HG03342 (cell line): ENCODE data around the gene FBXL7.

Experiments used
- ATAC-seq: cut with Tn5 transposase; IDR thresholded peaks from one replicate; pipeline ENCODE4 v1.9.1; 2021; ENCODE audit warnings: mild to moderate bottlenecking, moderate library complexity; ENCODE audit not compliant: unreplicated experiment

FBXL7 gene

GRCh38 chr5:15646371-15646770 lies 146.4 kb downstream of the FBXL7 start:
- ATAC-seq, result no peak

GRCh38 chr5:15647251-15647650 lies 147.3 kb downstream of the FBXL7 start:
- ATAC-seq, result no peak

GRCh38 chr5:15650266-15650665 lies 150.3 kb downstream of the FBXL7 start:
- no peak for ATAC-seq

GRCh38 chr5:15654779-15655178 lies 154.8 kb downstream of the FBXL7 start:
- no peak for ATAC-seq

- no peak for ATAC-seq
These were observed 155.7 kb downstream of the FBXL7 start for GRCh38 chr5:15655683-15656082.

DNA sequence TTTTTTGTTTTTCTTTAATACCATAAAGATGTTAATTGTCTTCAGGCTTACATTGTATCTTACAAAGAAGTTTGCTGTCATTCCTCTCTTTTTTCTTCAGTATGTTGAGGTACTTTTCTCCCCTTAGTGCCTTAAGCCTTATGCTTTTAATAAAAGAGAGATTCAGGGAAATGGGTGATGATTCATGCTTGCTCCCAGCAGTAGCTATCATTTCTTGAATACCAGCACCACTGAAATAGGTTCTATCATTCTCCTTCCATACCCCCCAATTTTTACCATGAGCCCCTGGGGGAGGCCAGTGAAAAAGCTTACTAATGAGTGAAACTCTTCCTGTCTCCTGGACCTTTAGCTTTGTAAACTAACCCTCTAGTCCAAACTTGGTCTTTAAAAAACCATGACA lies 165.0 kb downstream of the FBXL7 start:
- no peak for ATAC-seq

GRCh38 chr5:15669826-15670225 lies 169.8 kb downstream of the FBXL7 start:
- no peak for ATAC-seq

DNA sequence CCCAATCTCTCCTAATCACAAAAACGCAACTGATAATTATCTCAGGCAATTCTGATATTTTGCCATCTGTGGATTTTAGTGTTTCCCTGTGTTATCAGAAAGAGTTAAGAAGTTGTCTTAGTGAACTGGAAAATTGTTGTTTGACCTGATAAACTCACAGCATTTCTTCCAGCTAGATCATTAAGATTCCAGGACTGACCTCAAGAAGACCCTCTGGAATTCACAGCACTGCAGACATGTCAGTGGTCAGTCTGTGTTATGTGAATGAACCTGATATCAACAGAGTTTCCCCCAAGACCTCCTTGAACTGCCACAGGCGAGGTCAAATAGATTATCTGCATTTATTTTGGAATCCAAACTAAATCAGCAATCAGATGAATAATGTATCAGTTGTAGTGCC lies 174.7 kb downstream of the FBXL7 start:
- ATAC-seq, result no peak

DNA sequence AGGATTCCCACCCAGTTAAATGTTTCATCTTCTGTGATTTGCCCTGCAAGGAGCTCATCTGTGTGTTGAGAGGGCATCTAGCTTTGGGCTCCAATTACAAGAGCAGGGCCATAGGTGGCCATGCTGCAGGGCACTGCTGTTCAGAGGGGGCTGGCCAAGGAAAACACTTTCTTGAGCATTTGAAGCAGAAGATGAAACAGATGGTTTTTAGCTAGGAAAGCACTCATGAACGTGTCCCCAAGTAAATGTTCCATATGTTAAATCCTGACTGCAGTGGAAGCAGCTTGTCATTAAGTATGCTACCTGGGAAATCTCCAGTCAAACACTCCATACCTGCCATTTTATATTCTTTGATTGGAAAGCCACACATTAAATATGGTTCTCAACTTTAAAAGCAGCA lies 176.6 kb downstream of the FBXL7 start:
- ATAC-seq, result no peak

DNA sequence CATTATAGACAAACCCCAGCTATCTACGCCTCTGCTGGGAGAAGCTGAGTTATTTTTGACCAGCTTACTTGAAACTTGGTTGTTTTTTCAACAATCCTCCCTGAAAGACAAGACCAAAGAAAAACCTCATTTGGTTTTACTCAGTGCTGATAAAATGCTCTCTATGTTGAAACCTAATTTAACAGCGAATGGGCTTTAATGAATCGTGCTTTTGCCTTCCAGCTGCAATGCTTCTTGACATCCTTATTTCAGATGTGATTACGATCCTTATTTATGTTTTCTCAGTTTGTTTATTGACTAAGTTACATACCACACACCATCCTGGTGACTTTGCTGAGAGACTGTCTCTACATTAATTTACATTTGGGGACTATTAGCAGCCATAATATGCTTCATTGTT lies 179.2 kb downstream of the FBXL7 start:
- ATAC-seq, result no peak

- no peak for ATAC-seq
These were observed 180.5 kb downstream of the FBXL7 start for GRCh38 chr5:15680455-15680854.

DNA sequence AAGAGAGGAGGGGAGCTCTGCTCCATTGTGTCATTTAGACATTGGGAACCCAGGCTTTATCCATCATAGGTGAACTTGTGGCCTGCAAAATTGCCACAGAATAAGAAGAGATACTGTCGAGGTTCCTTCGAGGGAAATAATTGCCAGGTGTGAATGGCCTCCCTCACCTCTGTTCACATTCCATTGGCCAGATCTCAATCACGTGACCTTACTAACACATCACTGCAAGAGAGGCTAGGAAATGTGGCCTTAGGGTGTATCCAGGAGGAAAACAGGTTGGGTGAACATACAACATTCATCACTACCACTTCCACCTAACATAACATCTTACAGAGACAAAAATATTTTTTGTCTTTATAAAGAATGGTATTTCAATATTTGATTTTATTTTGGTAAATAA lies 182.1 kb downstream of the FBXL7 start:
- no peak for ATAC-seq

DNA sequence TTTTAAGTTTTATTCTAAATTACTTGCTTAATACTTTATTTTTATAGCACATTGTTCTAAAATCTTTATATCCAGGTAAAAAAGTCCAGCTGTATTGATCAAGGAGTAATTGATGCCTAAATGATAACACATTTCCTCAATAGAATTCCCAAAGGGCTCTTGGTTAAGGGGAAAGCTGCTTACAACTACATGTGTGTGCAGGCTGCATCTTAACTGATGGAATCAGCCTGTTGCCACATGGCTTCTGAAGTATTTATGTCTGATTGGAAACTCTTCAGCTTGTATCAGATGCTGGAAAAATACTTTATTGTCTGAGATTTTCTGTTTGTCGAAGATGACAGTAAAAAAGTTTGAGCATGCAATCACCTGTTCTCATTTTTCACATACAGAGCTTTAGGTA lies 182.6 kb downstream of the FBXL7 start:
- ATAC-seq, result no peak

DNA sequence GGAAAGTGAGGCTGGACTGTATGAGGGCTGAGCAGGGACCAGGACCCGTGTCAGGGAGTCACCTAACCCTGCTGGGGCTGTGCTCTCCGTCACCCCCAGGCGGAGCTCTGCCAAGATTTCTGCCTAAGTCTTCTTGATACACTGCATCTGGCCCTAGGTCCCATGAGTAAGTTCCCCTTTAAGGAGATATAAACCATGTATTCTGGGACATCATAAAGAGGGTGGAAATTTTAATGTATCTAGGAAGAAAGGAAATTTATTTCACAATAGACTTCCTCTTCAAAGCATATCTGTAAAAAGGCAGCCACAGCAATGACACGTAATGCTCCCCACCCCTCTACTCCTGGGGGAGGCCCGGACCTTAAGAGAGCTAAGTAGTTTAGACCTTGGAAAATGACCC lies 183.4 kb downstream of the FBXL7 start:
- no peak for ATAC-seq

DNA sequence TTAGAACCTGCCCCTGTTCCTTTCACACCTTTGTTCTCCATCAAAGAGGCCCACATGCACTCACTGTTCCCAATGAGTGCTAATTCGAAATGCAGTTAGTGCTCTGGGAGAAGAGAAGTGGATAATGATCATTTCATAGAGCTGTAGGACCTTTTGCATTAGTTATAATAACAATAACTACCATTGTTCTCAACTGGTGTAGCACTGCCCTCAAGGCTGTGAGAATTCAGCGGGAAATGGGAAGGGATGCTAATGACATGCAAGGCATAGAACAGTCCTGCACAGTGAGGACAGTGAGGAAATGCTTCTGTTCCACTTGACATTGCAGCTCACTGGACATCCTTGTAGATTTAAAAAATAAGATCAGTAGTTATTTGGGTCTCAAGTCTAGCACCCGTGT lies 187.4 kb downstream of the FBXL7 start:
- ATAC-seq, result no peak

DNA sequence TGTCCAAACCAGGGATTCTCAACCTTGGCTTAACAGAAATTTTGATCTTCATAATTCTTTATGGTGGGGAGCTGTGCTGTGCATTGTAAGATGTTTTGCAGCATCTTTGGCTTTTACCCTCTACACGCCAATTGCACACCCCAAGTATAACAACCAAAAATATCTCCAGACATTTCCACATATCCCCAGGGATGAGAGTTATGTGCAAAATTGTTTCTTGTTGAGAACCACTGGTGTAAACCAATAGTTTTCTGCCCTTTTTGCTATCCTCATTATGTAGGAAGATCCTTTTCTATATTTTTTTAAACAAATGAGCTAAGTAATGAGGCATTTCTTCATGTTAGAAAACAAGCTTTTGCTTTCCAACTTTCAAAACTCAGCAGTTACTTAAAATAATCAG lies 189.9 kb downstream of the FBXL7 start:
- ATAC-seq, result no peak

GRCh38 chr5:15690611-15691010 lies 190.6 kb downstream of the FBXL7 start:
- no peak for ATAC-seq

DNA sequence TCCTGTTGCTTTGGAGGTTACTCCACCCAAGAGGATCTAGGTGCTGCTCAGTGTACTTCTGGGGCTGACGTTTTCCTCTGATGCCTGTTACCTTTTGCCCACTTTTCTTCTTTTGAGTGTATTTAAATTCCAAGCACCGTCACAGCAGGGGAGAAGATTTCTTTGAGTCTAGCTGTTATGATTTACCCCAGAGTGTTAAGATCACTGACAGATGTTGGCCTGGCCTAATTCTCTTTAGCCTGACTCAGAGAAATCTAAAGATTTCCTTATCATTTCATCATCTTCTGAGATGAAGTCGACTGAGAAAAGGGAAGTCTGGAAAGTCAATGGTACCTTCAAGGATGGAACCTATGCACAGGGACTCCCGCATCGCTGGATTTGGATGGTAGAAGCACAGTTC lies 191.5 kb downstream of the FBXL7 start:
- no peak for ATAC-seq

DNA sequence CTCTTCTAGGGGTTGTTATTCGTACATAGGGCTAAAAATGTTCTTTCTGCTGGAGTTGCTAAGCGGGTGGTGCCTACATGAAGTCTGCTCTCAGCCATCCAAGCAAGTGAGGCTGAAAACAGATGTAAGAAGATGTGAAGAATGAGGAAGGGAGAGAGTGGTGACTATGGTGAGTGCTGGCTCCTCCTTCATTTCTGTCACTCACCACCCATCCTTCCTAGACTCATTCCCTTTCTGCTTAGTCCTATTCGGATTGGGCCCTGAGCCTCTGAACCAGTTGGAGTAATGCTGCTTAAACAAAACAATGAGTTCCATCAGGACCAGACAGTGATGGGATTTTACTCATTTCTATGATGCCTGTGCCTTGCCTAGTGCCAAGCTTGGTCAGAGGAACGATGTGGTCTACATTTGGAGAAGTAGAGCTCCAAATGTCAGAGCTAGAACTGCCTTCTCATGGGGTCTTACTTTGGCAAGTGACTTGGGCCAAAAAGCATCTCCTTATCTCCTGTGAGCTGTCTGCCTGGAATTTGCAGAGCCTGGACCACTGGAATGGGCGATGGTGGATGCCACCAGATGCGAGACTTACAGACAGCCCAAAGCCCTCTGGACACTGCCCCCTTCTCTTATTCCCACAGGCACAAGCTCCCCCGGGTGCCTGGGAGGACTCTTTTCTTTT lies 192.9 kb downstream of the FBXL7 start:
- no peak for ATAC-seq

GRCh38 chr5:15693382-15693728 lies 193.4 kb downstream of the FBXL7 start:
- no peak for ATAC-seq

- ATAC-seq, result no peak
These were observed 194.0 kb downstream of the FBXL7 start for GRCh38 chr5:15693933-15694332.

DNA sequence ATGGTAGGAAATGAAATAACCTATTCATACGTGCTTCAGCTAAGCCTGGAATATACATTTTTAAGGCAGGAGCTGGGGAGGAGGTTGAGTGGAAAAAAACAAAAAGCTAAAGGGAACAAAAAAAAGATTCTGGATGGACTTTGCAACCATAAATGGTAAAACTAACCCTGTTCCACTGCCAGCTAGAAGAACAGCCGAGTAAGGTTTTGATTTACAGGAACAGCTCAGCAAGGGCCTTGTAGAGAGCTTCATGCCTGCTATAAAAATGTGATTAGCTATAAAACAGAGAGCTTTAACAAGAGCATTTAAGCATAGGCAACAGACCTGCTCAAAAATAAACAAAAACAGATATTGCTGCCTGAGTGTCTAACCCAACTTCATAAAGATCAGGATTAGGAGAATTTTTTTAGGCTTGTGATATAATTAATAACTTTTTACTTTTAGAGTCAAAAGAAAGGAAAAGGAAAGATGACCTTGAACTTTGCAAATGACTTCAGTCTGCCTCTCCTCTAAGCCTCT lies 194.8 kb downstream of the FBXL7 start:
- ATAC-seq, result no peak

- ATAC-seq, result no peak
These were observed 195.3 kb downstream of the FBXL7 start for GRCh38 chr5:15695215-15695731.
